Lower lobe of right lung (tissue), 2 donors: Measurements from ENCODE around the gene TEN1. TPM values are rescaled to one million over a fixed set of nuclear protein-coding genes. Genes with fewer than 3 reads are reported as not detected.

ENCODE experiments used
- ATAC-seq, 2 donors: fragments of 200-7000 bp; cut with Tn5 transposase; one replicate each; pipeline ENCODE4 v1.9.1; 2020 to 2022; ENCODE audit warnings: mild to moderate bottlenecking in 2 of 2, moderate library complexity in 2 of 2
- DNase-seq: peaks from one replicate; pipeline ENCODE4 v3.0.0-alpha.2; 2020
- H3K27ac ChIP-seq: fragments of 200-600 bp; one replicate; pipeline ENCODE4 v1.8.0; 2022
- H3K27me3 ChIP-seq: fragments of 200-600 bp; one replicate; pipeline ENCODE4 v1.8.0; 2022; ENCODE audit warnings: low read depth
- H3K36me3 ChIP-seq: fragments of 200-600 bp; one replicate; pipeline ENCODE4 v1.8.0; 2022; ENCODE audit warnings: mild to moderate bottlenecking
- H3K4me1 ChIP-seq: fragments of 200-600 bp; one replicate; pipeline ENCODE4 v1.8.0; 2022
- H3K4me3 ChIP-seq: fragments of 200-600 bp; one replicate; pipeline ENCODE4 v1.8.0; 2022; ENCODE audit warnings: mild to moderate bottlenecking
- H3K9me3 ChIP-seq: fragments of 200-600 bp; one replicate; pipeline ENCODE4 v1.8.0; 2022
- CTCF ChIP-seq: fragments of 200-600 bp; IDR thresholded peaks from one replicate; pipeline ENCODE4 v1.8.0; 2022; ENCODE audit warnings: antibody characterized with exemption, mild to moderate bottlenecking
- intact Hi-C: fragments of 100-400 bp; cut with DNase I; formaldehyde crosslinking; loops from one replicate; pipeline ENCODE4 v1.11.0; 2022
- total RNA-seq: library from RNA; stranded (reverse); fragmentation: NEBNext Ultra II Directional; extraction: Animal tissue kit (Norgen Biotek cat#: 25700); gene quantifications from one replicate; pipeline ENCODE4 v1.2.1, GENCODE V29; 2021
- donor health status: DM: no; HTN: yes; CAD: no; lungs with severe emphysema.

TEN1 gene
- total RNA-seq, 1 donor from 2014 or later: 14.6 TPM

GRCh38 chr17:76009447-76009846, 30.4 kb downstream of the TEN1 start:
- H3K27me3 ChIP-seq: no peaks in the 10 kb centered on the region
- TF ChIP-seq CTCF: no peak
- no peak overlapping the region for H3K27ac ChIP-seq
- no peaks in the 10 kb centered on the region for H3K9me3 ChIP-seq
- H3K36me3 ChIP-seq: peaks cover 49% of the 10 kb centered on the region
- intact Hi-C loops: loop anchor here (10.0 kb wide), 1 partner anchor 105 kb away; the partner anchor contains the start of gene MRPL38
- DNase-seq (no peak), ATAC-seq (no peak)
- H3K4me1 ChIP-seq: peaks cover 22% of the 10 kb centered on the region
- no peak overlapping the region for H3K4me3 ChIP-seq

GRCh38 chr17:76009969-76010661, 31.1 kb downstream of the TEN1 start:
- intact Hi-C loops: loop anchor here (10.0 kb wide), 1 partner anchor 105 kb away; the partner anchor contains the start of gene MRPL38
- DNase-seq: no peak

GRCh38 chr17:76011951-76012350, 32.9 kb downstream of the TEN1 start:
- ATAC-seq: no peak
- no peak for TF ChIP-seq CTCF
- intact Hi-C loops: no loop called here

More at GRCh38 chr17:76009969-76010661, 31.1 kb downstream of the TEN1 start:
- H3K9me3 ChIP-seq: no peaks in the 10 kb centered on the region
- no peak for ATAC-seq
- H3K4me3 ChIP-seq: no peak overlapping the region
- H3K4me1 ChIP-seq: peaks cover 20% of the 10 kb centered on the region
- no peaks in the 10 kb centered on the region for H3K27me3 ChIP-seq
- TF ChIP-seq CTCF: no peak
- H3K27ac ChIP-seq: no peak overlapping the region
- peaks cover 51% of the 10 kb centered on the region for H3K36me3 ChIP-seq

GRCh38 chr17:76013377-76013932, 34.4 kb downstream of the TEN1 start:
- no peak for DNase-seq
- Histone ChIP-seq H3K27ac (no peak overlapping the region), H3K4me3 (no peak overlapping the region), H3K9me3 (no peaks in the 10 kb centered on the region), H3K36me3 (peaks cover 40% of the 10 kb centered on the region), H3K27me3 (no peaks in the 10 kb centered on the region), H3K4me1 (peaks cover 10% of the 10 kb centered on the region)
- intact Hi-C loops: no loop called here
- TF ChIP-seq CTCF: no peak
- ATAC-seq: no peak

More at GRCh38 chr17:76011951-76012350, 32.9 kb downstream of the TEN1 start:
- DNase-seq: no peak
- Histone ChIP-seq H3K4me1 (peaks cover 10% of the 10 kb centered on the region), H3K4me3 (no peak overlapping the region), H3K9me3 (no peaks in the 10 kb centered on the region), H3K27ac (no peak overlapping the region), H3K36me3 (peaks cover 43% of the 10 kb centered on the region), H3K27me3 (no peaks in the 10 kb centered on the region)

- Histone ChIP-seq H3K27ac (no peak overlapping the region), H3K9me3 (no peaks in the 10 kb centered on the region), H3K4me3 (no peak overlapping the region), H3K36me3 (peaks cover 43% of the 10 kb centered on the region), H3K4me1 (peaks cover 10% of the 10 kb centered on the region), H3K27me3 (no peaks in the 10 kb centered on the region)
- ATAC-seq: peak; percentile 89 to 90
- DNase-seq: peak; percentile 86
- peak; percentile 98 for TF ChIP-seq CTCF
- intact Hi-C loops: no loop called here
Observed at GRCh38 chr17:76014100-76014924, 35.3 kb downstream of the TEN1 start.
